NCI-H1694 treated with DMSO at 0.1 percent for 48 hours (cell line): ENCODE measurements around the gene GPRIN2.
"Not testable (repeated sequence)": the region's sequence is repeated elsewhere in the genome, so short reads cannot be mapped to it uniquely, and the experiment has no call there.

Source experiments
- DNase-seq: peaks from one replicate; lab custom pipeline; 2025; lab: John Stamatoyannopoulos, UW

The GPRIN2 gene

GRCh38 chr10:46567151-46567550 lies 10.7 kb upstream of the GPRIN2 start:
- not testable (repeated sequence) for DNase-seq

GRCh38 chr10:46565591-46566332 lies 9.3 kb upstream of the GPRIN2 start:
- DNase-seq = peak; percentile 55

GRCh38 chr10:46560952-46561351 lies 4.5 kb upstream of the GPRIN2 start:
- no peak for DNase-seq

GRCh38 chr10:46560381-46560780 lies 3.9 kb upstream of the GPRIN2 start:
- no peak for DNase-seq

- no peak for DNase-seq
These were observed 2.8 kb upstream of the GPRIN2 start for GRCh38 chr10:46559231-46559671.

- no peak for DNase-seq
These were observed 2.1 kb upstream of the GPRIN2 start for GRCh38 chr10:46558392-46559185.

- no peak for DNase-seq
These were observed 1.6 kb upstream of the GPRIN2 start for GRCh38 chr10:46558122-46558391.

- DNase-seq = no peak
These were observed 1.1 kb upstream of the GPRIN2 start for GRCh38 chr10:46557319-46558121.

GRCh38 chr10:46555713-46556514 lies 544 bp downstream of the GPRIN2 start:
- DNase-seq = no peak

- no peak for DNase-seq
These were observed 1.1 kb downstream of the GPRIN2 start for GRCh38 chr10:46555366-46555712.

- no peak for DNase-seq
These were observed 2.2 kb downstream of the GPRIN2 start for GRCh38 chr10:46554166-46554781.

GRCh38 chr10:46553238-46554049 lies 3.0 kb downstream of the GPRIN2 start:
- no peak for DNase-seq

- no peak for DNase-seq
These were observed 3.8 kb downstream of the GPRIN2 start for GRCh38 chr10:46552526-46553237.

GRCh38 chr10:46551701-46552525 lies 4.5 kb downstream of the GPRIN2 start:
- no peak for DNase-seq

- DNase-seq = no peak
These were observed 5.4 kb downstream of the GPRIN2 start for GRCh38 chr10:46550795-46551700.

- DNase-seq = no peak
These were observed 6.2 kb downstream of the GPRIN2 start for GRCh38 chr10:46550076-46550790.
